DMS 273 treated with DMSO at 0.1 percent for 48 hours (cell line): ENCODE results near the gene RSBN1L.
A peak's percentile ranks its signal among the peaks of the same experiment; 100 is the strongest.

Experiments used
- DNase-seq: peaks from one replicate; lab custom pipeline; 2025; lab: John Stamatoyannopoulos, UW

RSBN1L gene

GRCh38 chr7:77731716-77732115, 35.5 kb downstream of the RSBN1L start:
- no peak for DNase-seq

GRCh38 chr7:77734659-77735421, 38.6 kb downstream of the RSBN1L start:
- no peak for DNase-seq

DNA sequence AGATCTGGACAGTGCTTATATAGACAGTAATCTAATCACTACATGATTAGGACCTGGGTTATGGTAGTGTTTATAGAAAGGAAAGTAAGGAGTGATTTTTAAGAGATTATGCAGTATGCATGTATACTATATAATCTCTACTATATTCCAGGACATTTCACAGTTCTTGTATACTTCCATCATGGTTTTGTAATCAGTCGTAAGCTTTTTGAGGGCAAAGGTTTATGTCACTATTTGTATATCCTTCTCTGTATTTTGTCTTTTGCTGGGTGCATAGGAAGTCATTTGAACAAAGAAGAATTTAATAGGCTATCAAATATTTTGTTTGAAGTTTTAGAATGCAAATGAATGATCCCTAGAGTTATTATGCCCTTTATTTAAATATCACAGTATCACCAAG, 39.2 kb downstream of the RSBN1L start:
- DNase-seq = no peak

- no peak for DNase-seq
Observed at GRCh38 chr7:77736991-77737390, 40.7 kb downstream of the RSBN1L start.

GRCh38 chr7:77738382-77738781, 42.1 kb downstream of the RSBN1L start:
- no peak for DNase-seq

- no peak for DNase-seq
Observed at GRCh38 chr7:77738871-77739270, 42.6 kb downstream of the RSBN1L start.

DNA sequence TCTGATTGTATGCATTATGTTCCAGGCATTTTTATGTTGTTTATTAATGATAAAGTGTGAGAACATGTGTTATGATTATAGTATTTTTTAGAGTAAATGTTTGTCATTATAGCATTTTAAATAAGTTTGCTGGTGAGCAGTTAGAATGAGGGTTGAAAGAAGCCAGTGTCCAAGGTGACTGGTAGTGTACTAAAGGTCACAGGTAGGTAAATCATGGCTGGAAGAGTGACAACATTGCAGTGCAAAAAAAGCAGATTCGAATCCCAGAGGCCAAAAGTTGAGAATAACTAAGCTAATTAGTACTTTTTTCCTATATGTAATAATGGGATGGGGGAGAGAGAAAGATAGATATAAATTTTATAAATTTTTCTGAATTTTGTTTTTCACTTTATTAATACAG, 44.0 kb downstream of the RSBN1L start:
- no peak for DNase-seq

DNA sequence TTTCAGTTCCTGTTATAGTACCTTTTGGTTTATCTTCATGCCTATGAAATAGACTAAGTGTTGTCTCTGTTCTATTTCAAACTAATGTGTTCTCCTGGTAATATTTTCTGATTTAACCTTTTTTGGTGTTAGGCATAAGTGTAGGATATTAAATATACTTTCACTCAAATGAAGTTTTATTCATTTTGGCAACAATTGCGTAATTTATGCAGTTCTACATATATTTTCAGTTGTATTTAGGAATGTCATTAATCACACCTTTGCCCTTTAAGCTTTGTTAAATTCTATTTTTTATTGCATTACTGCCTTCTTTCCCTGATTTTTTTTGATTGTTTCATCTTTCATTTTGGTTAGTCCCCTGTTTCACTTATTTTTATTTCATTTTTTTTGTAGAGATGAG, 47.3 kb downstream of the RSBN1L start:
- DNase-seq = no peak

DNA sequence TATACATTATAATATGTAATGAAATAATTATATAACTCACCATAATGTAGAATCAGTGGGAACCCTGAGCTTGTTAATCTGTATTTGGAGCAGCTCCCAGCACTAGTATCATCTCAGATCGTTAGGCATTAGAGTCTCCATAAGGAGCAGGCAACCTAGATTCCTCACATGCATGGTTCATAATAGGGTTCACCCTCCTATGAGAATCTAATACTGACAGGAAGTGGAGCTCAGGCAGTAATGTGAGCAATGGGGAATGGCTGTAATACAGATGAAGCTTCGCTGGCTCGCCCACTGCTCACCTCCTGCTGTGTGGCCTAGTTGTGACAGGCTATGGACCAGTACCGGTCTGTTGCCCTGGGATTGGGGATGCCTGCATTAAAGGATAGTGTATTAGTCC, 49.5 kb downstream of the RSBN1L start:
- no peak for DNase-seq

DNA sequence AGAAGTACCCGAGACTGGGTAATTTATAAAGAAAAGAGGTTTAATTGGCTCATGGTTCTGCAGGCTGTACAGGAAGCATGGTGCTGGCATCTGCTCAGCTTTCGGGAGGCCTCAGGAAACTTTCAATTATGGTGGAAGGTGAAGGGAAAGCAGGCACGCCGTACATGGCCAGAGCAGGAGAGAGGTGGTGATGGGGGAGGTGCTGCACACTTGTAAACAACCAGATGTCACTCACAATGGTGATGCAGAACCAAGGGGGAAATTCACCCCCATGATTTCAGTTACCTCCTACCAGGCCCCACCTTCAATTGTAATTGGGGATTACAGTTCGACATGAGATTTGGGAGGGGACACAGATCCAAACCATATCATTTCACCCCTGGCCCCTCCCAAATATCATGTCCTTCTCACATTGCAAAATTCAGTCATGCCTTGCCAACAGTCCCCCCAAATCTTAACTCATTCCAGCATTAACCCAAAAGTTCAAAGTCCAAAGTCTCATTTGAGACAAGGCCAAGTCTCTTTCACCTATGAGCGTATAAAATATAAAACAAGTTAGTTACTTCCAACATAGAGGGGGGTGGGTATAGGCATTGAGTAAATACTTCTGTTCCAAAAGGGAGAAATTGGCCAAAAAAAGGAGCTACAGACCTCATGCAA, 50.0 kb downstream of the RSBN1L start:
- DNase-seq = no peak

- no peak for DNase-seq
Observed at GRCh38 chr7:77746824-77747165, 50.5 kb downstream of the RSBN1L start.

DNA sequence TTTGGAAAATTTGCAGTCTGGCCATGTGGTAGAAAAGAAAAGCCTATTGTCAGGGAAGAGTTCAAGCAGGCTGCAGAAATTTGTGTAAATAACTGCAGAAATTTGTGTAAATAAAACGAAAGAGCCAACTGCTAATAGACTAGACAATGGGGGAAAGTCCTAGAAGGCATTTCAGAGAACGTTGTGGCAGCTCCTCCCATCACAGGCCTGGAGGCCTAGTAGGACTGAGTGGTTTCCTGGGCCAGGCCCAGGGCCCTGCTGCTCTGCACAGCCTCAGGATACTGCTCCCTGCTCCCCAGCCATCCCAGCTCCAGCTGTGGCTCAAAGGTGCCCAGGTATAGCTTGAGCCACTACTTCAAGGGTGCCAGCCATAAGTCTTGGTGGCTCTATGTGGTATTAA, 50.9 kb downstream of the RSBN1L start:
- no peak for DNase-seq

DNA sequence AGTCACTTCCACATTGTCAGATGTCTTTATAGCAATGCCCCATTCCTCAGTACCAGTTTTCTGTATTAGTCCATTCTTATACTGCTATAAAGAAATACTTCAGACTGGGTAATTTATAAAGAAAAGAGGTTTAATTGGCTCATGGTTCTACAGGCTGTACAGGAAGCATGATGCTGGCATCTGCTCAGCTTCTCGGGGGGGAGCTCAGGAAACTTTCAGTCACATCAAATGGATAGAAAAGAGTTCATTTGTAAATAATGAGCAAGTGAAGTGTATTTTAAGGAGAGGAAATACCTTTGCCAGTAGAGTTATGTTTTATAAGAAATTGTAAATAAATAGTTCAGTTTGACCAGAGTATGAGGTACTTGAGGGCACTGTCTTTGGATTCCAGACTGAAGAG, 51.5 kb downstream of the RSBN1L start:
- no peak for DNase-seq

DNA sequence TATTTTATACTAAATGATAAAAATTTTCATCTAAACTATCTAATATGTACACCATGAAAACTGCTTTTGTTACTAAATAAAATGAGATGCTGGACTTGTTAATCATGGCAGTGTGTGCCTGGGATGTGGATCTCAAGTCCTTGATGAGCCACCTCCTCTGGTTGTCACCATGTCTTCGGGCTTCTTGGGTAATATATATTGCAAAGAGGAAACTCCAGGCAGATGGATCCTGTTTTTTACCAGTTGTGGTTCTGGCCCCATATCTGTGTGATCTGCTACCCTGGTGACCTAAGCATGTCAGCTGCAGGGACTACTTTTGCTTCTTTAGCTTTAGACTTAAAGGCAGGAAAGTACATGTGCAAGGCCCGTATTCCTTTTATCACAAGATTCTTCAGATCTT, 55.8 kb downstream of the RSBN1L start:
- no peak for DNase-seq

GRCh38 chr7:77753173-77753572, 56.9 kb downstream of the RSBN1L start:
- DNase-seq = no peak

DNA sequence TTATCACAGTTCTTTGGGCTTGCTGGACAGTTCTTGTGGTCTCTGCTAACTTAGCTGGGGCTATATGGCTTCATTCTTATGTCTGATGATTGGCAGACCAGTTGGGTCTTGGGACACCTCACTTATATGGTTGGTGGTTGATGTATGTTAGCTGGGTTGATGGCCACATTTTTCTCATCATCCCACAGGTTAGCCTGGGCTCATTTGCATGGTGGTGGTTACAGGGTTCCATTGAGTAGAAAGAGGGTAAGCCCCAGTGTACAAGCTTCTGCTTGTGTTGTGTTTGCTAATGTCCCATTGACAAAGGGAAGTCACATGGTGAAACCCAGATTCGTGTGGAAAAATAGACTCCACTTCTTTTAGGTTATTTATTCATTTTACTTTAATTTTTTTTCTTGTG, 61.3 kb downstream of the RSBN1L start:
- DNase-seq = no peak

DNA sequence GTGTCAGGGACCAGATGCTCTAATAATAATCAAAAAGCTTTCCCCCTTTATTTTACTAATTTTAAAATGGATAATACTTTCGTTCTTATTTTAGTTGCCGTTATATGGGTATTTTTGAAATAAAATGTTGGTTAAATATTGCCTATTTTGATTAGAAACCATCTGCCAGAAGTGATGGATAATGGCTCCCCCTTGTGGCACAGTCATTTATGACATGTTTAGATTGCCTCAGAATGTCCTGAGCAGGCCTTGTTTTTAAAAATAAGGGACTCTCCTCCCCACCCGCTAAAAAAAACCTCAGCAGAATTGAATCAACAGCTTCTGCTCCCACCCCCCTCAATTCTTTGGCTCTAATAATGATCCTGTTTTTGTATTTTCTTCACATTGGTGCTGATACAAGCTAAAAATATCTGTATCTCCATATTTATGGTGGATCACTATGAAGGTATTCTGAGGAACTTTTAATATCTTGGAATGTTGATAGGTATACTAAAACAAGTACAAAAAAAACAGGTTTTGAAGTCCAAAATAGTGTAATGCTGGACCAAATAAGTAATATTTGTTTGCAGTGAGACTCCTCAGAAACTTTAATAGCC, 63.1 kb downstream of the RSBN1L start:
- DNase-seq = peak; percentile 32

- DNase-seq = no peak
Observed at GRCh38 chr7:77760809-77761453, 64.7 kb downstream of the RSBN1L start.

- no peak for DNase-seq
Observed at GRCh38 chr7:77765481-77765880, 69.2 kb downstream of the RSBN1L start.

GRCh38 chr7:77765906-77766800, 69.9 kb downstream of the RSBN1L start:
- DNase-seq = no peak

- no peak for DNase-seq
Observed at GRCh38 chr7:77766801-77767605, 70.7 kb downstream of the RSBN1L start.
